GM23248 (cell line): ENCODE data around the gene SEMA4D.

Source experiments
- EZH2 ChIP-seq: fragments of 200-600 bp; sonication (generic); IDR thresholded peaks from 2 replicates; pipeline ENCODE4 v1.6.1; 2018; ENCODE audit warnings: antibody characterized with exemption, mild to moderate bottlenecking; ENCODE audit not compliant: insufficient read depth, poor library complexity, severe bottlenecking
- EZH2phosphoT487 ChIP-seq: fragments of 200-600 bp; sonication (generic); IDR thresholded peaks from 2 replicates; pipeline ENCODE4 v1.6.1; 2018; ENCODE audit warnings: antibody characterized with exemption, moderate library complexity, mild to moderate bottlenecking, low read depth; ENCODE audit not compliant: insufficient read depth

DNA sequence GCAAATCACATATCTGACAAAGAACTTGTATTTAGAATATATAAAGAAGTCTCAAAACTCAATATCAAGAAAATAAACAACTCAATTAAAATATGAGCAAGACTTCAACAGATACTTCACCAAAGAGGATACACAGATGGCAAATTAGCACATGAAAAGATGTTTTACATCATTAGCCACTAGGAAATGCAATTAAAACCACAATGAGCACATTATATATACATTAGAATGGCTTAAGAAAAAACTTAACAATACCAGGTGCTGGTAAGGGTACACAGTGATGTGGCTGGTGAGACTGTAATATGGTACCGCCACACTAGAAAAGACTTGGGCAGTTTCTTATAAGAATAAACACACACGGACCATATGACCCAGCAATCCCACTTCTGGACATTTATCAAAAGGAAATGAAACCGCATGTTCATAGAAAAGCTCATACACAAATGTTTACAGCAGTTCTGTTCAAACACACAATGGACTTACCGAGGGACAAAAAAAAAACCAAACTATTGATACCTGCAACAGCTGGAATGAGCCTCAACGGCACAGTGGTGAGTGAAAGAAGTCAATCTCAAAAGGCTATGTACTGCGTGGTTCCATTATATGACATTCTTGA, 27.6 kb downstream of the SEMA4D start:
- no peak for TF ChIP-seq EZH2
- no peak for TF ChIP-seq EZH2phosphoT487
